PC-9 (cell line): Measurements from ENCODE around the gene TEAD2.

Experiments
- CTCF ChIP-seq: fragments of 200-600 bp; sonication (generic); conservative IDR thresholded peaks from 2 replicates; pipeline ENCODE4 v1.6.1; 2017; ENCODE audit warnings: mixed run types, antibody characterized with exemption, mild to moderate bottlenecking, moderate library complexity
- EZH2 ChIP-seq: fragments of 200-600 bp; sonication (generic); IDR thresholded peaks from 2 replicates; pipeline ENCODE4 v1.8.0; 2017; ENCODE audit warnings: antibody characterized with exemption, low read depth

DNA sequence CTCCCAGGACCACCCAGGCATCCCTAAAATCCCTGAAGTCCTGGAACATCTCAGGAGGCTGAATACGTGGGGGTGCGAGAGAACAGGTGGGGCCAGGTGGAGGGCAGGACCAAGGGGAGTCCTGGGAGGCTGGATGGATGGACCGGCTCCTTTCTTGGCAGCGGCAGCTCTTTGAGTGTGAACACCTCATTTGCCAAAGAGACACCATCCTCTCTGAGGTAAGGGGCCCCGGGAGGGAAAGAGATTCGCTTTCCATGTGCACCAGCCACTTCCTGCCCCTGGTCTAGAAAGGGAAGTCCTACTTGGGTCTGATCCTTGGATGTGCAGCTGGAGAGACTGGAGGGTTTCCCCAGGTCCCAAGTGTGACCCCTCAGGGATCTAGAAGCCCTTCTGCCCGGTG, 44.9 kb upstream of the TEAD2 start:
- TF ChIP-seq CTCF (no peak), EZH2 (no peak)
